ENCODE measurements around the gene HECW1.

Gene HECW1

GRCh38 chr7:43398831-43399230, 286.4 kb downstream of the HECW1 start:
- no peak for TF ChIP-seq ZNF274 (IDR thresholded peaks at IDR 0.05; ENCODE audit: low read depth, low read length)
- H3K4me3 ChIP-seq (ENCODE audit: low read length), result no peak overlapping the region

- TF ChIP-seq ZNF274 (IDR thresholded peaks at IDR 0.05; ENCODE audit: low read depth, low read length), result no peak
- no peak overlapping the region for H3K4me3 ChIP-seq (ENCODE audit: low read length)
Observed at GRCh38 chr7:43405948-43406347, 293.5 kb downstream of the HECW1 start.

GRCh38 chr7:43406961-43407360, 294.5 kb downstream of the HECW1 start:
- no peak for TF ChIP-seq ZNF274 (IDR thresholded peaks at IDR 0.05; ENCODE audit: low read depth, low read length)
- H3K4me3 ChIP-seq (ENCODE audit: low read length), result no peak overlapping the region

GRCh38 chr7:43408981-43409380, 296.5 kb downstream of the HECW1 start:
- TF ChIP-seq ZNF274 (IDR thresholded peaks at IDR 0.05; ENCODE audit: low read depth, low read length), result no peak
- H3K4me3 ChIP-seq (ENCODE audit: low read length), result no peak overlapping the region

- TF ChIP-seq ZNF274 (IDR thresholded peaks at IDR 0.05; ENCODE audit: low read depth, low read length), result no peak
Observed at GRCh38 chr7:43417455-43417854, 305.0 kb downstream of the HECW1 start.

GRCh38 chr7:43430411-43430810, 318.0 kb downstream of the HECW1 start:
- TF ChIP-seq ZNF274 (IDR thresholded peaks at IDR 0.05; ENCODE audit: low read depth, low read length), result no peak
- no peak overlapping the region for H3K4me3 ChIP-seq (ENCODE audit: low read length)

More at GRCh38 chr7:43417455-43417854, 305.0 kb downstream of the HECW1 start:
- no peak overlapping the region for H3K4me3 ChIP-seq (ENCODE audit: low read length)

- TF ChIP-seq ZNF274 (IDR thresholded peaks at IDR 0.05; ENCODE audit: low read depth, low read length), result no peak
Observed at GRCh38 chr7:43431020-43431595, 318.7 kb downstream of the HECW1 start.

GRCh38 chr7:43433639-43434038, 321.2 kb downstream of the HECW1 start:
- no peak for TF ChIP-seq ZNF274 (IDR thresholded peaks at IDR 0.05; ENCODE audit: low read depth, low read length)
- no peak overlapping the region for H3K4me3 ChIP-seq (ENCODE audit: low read length)

More at GRCh38 chr7:43431020-43431595, 318.7 kb downstream of the HECW1 start:
- no peak overlapping the region for H3K4me3 ChIP-seq (ENCODE audit: low read length)

- no peak for TF ChIP-seq ZNF274 (IDR thresholded peaks at IDR 0.05; ENCODE audit: low read depth, low read length)
- no peak overlapping the region for H3K4me3 ChIP-seq (ENCODE audit: low read length)
Observed at GRCh38 chr7:43437001-43437400, 324.6 kb downstream of the HECW1 start.

GRCh38 chr7:43438897-43439479, 326.5 kb downstream of the HECW1 start:
- TF ChIP-seq ZNF274 (IDR thresholded peaks at IDR 0.05; ENCODE audit: low read depth, low read length), result no peak
- no peak overlapping the region for H3K4me3 ChIP-seq (ENCODE audit: low read length)

- TF ChIP-seq ZNF274 (IDR thresholded peaks at IDR 0.05; ENCODE audit: low read depth, low read length), result no peak
- no peak overlapping the region for H3K4me3 ChIP-seq (ENCODE audit: low read length)
Observed at GRCh38 chr7:43439631-43440401, 327.4 kb downstream of the HECW1 start.

DNA sequence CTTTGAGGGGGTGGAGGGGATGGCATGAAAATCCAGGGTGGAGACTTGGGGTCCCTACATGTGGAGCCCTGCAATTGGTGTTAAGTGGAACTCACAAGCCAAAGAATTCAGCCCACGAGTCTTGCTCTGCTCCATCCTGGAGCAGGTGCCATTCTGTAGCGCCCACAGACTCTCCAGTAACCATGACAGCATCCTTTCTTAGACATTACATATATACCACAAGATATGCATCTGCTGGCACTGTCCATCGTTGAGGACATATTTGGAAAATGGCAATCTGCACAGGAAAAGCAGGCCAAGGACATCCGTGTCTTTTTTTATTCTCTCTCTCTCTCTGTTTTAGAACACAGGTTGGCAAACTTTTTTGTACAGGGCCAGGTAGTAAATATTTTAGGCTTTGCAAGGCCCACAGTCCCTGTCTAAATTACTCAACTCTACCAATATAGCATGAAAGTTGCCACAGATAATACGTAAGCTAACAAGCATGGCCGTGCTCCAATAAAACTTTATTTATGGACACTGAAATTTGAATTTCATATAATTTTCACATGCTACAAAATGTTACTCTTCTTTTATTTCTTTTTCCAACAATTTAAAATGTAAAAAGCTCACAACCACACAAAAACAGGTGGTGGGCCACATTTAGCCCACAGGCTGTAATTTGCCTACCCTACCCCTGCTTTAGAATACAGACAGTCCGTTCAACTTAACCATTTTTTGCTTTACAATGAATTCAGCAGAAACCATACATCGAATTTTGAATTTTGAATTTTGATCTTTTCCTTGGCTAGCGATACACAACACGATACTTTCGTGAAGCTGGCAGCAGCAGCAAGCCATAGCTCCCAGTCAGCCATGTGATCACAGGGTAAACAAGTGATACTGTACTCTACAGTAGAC, 329.0 kb downstream of the HECW1 start:
- no peak overlapping the region for H3K4me3 ChIP-seq (ENCODE audit: low read length)
- TF ChIP-seq ZNF274 (IDR thresholded peaks at IDR 0.05; ENCODE audit: low read depth, low read length), result no peak

GRCh38 chr7:43443381-43443780, 330.9 kb downstream of the HECW1 start:
- no peak overlapping the region for H3K4me3 ChIP-seq (ENCODE audit: low read length)
- TF ChIP-seq ZNF274 (IDR thresholded peaks at IDR 0.05; ENCODE audit: low read depth, low read length), result no peak
